ENCODE measurements around the gene TBC1D22A. TPM values are rescaled to one million over a fixed set of nuclear protein-coding genes. Genes with fewer than 3 reads are reported as not detected.

TBC1D22A gene
- total and polyA plus RNA-seq, 4 donors = 4.1 to 12.4 (median 8.4) TPM

GRCh38 chr22:46851311-46851710 is 88.9 kb downstream of the TBC1D22A start:
- H3K36me3 ChIP-seq (ENCODE audit: control insufficient read depth in 4 of 4, insufficient read depth in 3 of 4, low read depth in 1 of 4, low read length in 3 of 4) = peaks cover 0 to 2% (median 0%) of the 10 kb centered on the region in 4 donors
- no peaks in the 10 kb centered on the region for H3K27me3 ChIP-seq (ENCODE audit: control insufficient read depth in 4 of 4, insufficient read depth in 4 of 4, low read length in 3 of 4)
- no peaks in the 10 kb centered on the region for H3K9me3 ChIP-seq (ENCODE audit: control insufficient read depth in 4 of 4, low read length in 3 of 4)
- peak; percentile 22 for DNase-seq (ENCODE audit: low spot score)
- WGBS = 88% methylated on average over 9 of the region's 9 CpGs
- no peak overlapping the region for H3K9ac ChIP-seq (ENCODE audit: low read depth in 1 of 2, low read length in 2 of 2)
- H3K4me3 ChIP-seq (ENCODE audit: low read depth in 1 of 3, low read length in 3 of 3) = no peak overlapping the region
- H3K4me1 ChIP-seq (ENCODE audit: control insufficient read depth in 4 of 4, insufficient read depth in 4 of 4, low read length in 3 of 4) = no peaks in the 10 kb centered on the region
- H3K27ac ChIP-seq (ENCODE audit: low read depth in 1 of 2, low read length in 2 of 2) = no peak overlapping the region
- TF ChIP-seq FOXA1 (IDR thresholded peaks at IDR 0.05) (no peak), CTCF (IDR thresholded peaks at IDR 0.05; ENCODE audit: low read depth, low read length, missing input control) (no peak), YY1 (IDR thresholded peaks at IDR 0.05) (no peak)

GRCh38 chr22:46851941-46852340 is 89.5 kb downstream of the TBC1D22A start:
- no peaks in the 10 kb centered on the region for H3K27me3 ChIP-seq (ENCODE audit: control insufficient read depth in 4 of 4, insufficient read depth in 4 of 4, low read length in 3 of 4)
- no peaks in the 10 kb centered on the region for H3K4me1 ChIP-seq (ENCODE audit: control insufficient read depth in 4 of 4, insufficient read depth in 4 of 4, low read length in 3 of 4)
- no peak overlapping the region for H3K4me3 ChIP-seq (ENCODE audit: low read depth in 1 of 3, low read length in 3 of 3)
- no peak overlapping the region for H3K27ac ChIP-seq (ENCODE audit: low read depth in 1 of 2, low read length in 2 of 2)
- peak; percentile 23 for DNase-seq (ENCODE audit: low spot score)
- H3K36me3 ChIP-seq (ENCODE audit: control insufficient read depth in 4 of 4, insufficient read depth in 3 of 4, low read depth in 1 of 4, low read length in 3 of 4) = peaks cover 0 to 2% (median 0%) of the 10 kb centered on the region in 4 donors
- no peaks in the 10 kb centered on the region for H3K9me3 ChIP-seq (ENCODE audit: control insufficient read depth in 4 of 4, low read length in 3 of 4)
- 97% methylated on average over 9 of the region's 9 CpGs for WGBS
- no peak overlapping the region for H3K9ac ChIP-seq (ENCODE audit: low read depth in 1 of 2, low read length in 2 of 2)
- TF ChIP-seq REST (IDR thresholded peaks at IDR 0.05) = no peak
- TF ChIP-seq ATF3 (IDR thresholded peaks at IDR 0.05) = no peak
- TF ChIP-seq HNF4A (conservative IDR thresholded peaks at IDR 0.05) = no peak
- TF ChIP-seq MAX (IDR thresholded peaks at IDR 0.05) = no peak
- TF ChIP-seq ZBTB33 (IDR thresholded peaks at IDR 0.05) = no peak
- TF ChIP-seq SP1 (IDR thresholded peaks at IDR 0.05) = no peak
- TF ChIP-seq TAF1 (conservative IDR thresholded peaks at IDR 0.05) = no peak
- no peak for TF ChIP-seq CTCF (IDR thresholded peaks at IDR 0.05; ENCODE audit: low read depth, low read length, missing input control)
- TF ChIP-seq YY1 (IDR thresholded peaks at IDR 0.05) = no peak
- no peak for TF ChIP-seq RAD21 (IDR thresholded peaks at IDR 0.05)
